NCI-H2107 treated with DMSO at 0.1 percent for 48 hours (cell line): ENCODE results near the gene GALNT14.

ENCODE experiments used
- DNase-seq: peaks from one replicate; lab custom pipeline; 2025; ENCODE audit not compliant: unreplicated experiment; lab: John Stamatoyannopoulos, UW

Gene GALNT14

DNA sequence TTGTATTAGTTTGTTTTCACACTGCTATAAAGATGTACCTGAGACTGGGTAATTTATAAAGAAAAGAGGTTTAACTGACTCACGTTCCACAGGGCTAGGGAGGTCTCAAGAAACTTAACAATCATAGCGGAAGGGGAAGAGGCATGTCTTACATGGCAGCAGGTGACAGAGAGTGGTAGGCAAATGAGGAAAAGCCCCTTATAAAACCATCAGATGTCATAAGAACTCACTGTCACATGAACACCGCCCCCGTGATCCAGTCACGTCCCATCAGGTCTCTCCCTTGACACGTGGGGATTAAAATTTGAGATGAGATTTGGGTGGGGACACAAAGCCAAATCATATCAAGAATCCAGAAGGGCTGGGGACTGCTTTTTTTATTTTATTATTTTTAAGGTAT lies 120.0 kb downstream of the GALNT14 start:
- DNase-seq: no peak

DNA sequence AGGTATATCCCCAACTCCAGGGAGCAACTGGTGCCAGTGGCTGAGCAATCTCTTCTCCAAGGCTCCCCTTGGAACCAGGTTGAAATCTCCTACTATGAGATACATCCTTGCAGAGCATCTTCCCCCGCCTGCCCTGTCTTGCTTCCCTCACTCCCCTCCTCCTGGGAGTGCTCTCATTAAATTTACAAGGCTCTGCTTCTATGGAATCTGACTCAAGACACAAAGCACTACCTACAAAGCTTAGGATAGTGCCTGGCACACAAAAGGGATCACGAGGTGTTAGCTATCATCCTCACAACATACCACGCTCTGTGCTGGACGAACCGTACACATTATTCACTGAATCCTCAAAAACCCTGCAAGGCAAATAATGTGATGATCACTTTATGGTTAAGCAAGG lies 121.6 kb downstream of the GALNT14 start:
- no peak for DNase-seq

DNA sequence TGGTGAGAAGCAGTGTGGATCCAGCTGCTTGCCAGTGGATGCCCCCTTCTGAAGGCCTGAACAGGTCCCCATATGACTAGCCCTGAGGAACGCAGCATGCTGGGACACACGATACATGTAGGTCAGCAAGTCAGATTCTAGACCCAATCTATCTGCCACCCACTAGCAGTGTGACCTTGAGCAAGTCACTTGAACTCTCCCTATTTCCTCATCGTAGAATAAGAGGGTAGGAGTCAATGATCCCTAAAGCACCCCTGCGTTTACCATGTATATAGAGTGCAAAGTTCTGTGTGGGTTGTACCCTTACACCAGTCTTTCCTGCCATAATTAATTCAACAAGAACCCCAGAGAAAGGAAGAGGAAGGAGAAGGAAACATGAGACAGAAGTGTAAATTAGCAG lies 123.7 kb downstream of the GALNT14 start:
- DNase-seq: no peak

DNA sequence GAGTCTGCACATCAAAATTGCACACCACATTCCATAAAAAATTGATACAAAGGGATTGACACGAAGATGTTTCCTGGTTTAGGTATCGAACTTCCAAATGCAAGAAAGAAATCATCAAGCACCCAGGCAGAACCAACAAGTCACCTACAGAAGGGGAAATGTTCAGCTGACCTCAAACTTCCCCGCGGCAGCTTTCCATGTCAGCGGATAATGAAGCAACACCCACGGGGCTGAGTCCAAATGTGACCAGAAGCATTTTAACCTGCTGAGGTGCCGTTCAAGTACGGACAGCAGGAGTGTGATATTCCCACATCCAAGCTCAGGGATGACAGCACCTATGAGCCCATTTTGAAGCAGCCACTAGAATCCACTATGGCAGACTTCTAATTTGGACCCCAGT lies 124.9 kb downstream of the GALNT14 start:
- DNase-seq: no peak

DNA sequence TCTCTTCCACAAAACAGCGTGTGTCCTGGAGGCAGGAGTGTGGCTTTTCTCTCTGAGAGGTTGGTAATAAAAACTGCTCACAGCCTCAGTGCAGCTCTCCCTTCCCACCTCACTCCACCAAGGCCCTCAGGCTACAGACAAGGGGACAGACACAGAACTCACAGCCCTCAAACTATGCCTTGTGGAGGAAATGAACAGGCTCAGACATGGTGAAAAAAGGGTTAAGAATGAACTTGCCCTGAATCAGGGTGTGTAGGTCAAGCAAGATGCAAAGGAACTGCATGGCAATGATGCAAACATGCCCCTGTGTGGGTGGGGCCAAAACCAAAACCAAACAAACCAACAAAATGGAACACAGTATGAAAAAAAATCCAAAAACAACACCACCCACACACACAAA lies 125.8 kb downstream of the GALNT14 start:
- DNase-seq: no peak

DNA sequence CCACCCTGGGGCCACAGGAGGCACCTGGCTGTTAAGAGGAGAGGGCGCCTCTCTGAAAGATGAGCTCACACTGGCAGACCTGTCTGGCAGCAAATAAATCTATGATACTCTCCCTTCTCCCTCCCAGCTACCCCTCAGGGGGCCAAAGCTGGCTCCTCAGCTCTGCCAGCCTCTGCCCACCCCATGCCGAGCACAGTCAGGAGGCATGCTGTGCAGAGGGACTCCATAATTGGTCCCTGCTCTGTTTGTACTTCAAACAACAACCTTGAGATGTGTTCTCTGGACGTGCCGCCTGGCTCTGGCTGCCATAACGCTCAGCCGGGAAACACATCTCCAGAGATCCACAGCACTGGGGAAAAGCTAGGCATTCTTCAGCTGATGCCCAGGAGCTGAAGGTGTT lies 126.7 kb downstream of the GALNT14 start:
- no peak for DNase-seq

DNA sequence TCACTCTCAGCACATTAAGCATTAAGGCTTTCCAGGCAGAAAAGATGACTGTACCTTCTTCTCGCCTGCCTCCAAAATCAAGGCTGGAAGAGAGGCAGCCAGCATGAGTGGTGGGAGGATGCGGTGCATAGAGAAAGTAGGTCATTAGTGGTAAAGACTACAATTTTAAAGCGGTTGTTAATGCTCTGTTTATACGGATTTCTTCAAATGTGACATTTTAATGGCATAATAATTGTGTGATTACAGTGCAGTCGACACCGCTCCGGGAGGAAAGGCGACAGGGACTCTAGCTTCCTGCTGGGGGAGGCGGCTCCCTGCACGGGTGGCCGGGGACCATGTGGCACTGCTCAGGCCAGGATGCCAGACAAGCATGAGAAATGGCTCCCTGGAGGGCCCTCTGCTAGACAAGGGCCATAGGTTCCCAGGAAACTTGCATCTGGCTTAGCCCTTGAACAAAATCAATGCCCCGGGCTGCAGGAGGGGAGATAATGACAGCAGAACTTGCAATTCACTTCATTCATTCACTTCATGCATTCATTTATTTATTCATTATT lies 129.6 kb downstream of the GALNT14 start:
- DNase-seq: no peak

DNA sequence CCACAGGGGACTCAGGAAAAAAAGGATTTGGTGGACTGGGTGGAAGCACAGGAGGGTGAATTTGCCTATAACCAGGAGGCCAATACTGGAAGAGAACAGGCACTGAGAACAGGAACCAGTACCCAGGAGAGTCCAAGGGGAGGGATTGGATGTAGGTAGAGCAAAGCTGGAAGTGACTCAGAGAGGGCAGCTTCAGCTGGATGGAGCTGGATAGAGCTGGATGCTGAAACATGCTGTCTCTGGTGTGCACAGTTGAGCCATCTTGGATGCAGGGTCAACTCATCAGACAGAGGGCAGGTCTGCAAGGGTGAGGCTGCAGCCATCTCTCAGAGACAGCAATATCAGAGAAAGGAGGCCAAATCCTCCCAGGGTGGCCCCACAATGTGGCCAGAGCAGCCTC lies 134.0 kb downstream of the GALNT14 start:
- no peak for DNase-seq

DNA sequence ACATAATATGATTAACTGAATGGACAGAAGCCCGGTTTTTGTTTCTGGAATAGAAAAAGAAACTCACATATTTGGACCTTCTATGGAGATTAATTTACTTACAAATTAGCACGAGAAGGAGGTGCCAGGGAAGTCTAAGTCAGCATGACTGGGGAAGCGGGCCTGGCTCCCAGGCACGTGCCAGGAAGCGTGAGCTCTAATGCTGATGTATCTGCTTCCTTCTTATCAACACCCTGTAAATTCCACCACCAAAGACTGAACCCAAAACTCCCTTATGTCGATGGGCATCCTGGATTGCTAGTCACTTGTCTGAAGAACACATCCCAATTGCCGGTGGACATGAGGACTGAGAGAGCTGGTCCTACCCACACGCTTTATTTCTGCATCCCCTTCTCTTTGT lies 134.5 kb downstream of the GALNT14 start:
- DNase-seq: no peak

DNA sequence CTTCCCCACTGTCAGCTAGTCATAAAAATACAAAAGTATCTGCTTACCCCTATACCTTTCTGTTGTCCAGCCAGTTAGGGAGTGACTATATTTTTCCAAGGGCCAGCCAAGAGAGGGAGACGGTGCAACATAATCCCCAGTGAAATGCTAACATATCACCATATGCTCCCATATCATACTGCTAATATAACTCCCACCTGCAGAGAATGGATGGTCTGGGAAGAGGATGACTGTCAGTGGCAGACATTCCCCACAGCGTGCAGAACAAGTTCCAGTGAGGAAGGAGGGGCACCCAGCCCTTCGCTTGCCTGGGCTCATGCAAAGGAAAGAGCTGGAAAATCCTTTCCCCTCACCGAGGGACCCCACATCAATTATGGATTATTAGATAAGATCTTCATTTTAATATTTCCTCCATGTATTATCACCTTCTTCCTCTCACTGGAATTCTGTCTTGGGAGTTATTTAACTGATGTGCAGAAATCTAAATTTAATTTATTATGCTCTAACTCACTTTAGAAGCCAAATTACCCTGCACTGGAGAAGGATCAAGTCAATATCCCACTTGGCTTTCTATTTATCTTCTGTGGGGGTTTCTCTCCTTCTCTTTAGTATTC lies 135.6 kb downstream of the GALNT14 start:
- DNase-seq: no peak

DNA sequence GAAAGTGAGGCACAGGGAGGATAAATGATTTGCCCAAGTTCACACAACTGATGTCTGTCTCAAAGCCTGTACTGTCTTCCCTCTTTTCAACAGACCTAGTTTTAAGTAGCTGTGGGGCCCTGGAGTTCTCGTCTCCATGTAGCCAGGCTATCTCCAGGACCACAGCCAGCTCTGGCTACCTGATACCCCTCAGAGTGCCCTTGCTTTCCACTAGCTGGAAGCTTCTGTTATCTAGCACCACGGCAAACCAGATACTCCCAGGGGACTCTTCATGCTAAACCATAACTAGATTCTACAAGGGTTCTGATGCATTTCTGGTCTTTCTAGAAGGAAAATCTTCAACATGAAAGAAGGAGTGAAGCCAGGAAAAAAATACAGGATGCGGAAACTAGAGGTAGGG lies 137.3 kb downstream of the GALNT14 start:
- peak; percentile 7 for DNase-seq

DNA sequence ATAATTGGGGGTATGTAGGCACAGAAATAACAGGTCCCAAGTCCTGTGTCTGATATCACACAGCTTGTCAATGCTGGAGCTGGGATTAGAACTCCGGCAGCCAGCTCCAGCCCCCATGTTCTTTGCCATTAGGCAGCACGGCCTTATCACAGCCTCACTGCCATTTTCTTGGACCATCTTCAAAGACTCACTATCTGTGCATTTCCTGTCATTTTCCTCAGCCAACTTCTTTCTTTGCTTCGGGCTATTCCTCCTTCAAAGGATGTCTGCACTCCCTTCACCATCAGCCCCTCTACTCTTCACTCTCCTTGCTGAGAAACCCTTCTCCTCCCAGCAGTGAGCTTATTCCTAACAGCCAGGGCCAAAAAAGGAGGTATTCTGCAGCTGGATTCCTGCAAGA lies 139.6 kb downstream of the GALNT14 start:
- no peak for DNase-seq

DNA sequence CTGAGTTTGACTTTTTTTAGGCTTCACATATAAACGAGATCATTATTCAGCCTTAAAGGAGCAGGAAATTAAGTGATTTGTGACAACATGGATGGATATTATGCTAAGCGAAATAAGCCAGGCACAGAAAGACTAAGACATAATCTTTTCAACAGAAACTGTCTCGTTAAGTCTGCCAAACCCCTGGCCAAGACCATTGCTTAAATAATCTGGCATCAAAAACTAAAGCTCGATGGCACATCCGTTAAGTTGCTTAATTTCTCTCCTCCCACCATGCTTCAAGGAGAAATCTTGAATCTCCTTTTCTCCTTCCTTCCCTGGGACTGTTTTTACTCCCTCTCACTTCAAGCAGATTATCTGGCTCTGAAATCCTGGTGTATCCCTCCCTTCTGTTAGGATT lies 140.3 kb downstream of the GALNT14 start:
- no peak for DNase-seq

DNA sequence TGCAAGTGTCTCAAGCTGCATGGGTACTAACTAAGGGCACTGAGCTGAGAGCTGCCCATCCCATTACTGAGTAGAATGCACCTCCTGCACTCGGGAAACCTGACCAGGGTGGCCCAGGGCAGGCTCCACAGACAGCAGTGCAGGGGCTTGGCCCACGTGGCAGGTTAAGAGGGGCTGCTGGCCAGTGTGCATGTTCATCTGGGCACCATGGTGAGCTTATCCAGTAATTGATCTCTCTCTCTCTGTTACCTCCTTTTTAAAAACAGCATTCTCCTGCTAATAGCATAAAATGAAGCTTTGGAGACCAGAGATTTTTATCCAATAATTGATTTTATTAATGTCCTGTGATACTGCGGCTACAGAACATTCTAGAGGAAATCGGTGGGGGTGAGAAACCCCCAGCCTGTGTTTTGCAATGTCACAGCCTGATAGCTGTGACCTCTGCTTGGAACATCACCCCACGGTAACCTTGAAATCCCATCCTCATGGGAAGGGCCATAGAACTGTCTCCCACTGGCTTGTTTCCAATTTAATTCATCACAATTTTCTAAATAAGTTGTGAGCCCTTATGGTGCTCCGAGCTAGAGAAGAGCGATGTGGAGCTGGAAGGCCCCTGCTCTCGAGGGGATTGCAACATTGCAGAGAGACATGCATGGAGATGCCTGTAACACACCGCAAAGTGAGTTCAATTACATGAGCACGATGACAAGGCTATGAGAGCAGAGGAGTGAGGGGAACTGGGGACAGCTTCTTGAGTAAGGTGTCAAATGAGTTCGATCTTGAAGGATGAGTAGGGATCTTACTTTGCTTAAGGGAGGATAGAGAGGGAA lies 143.8 kb downstream of the GALNT14 start:
- no peak for DNase-seq

DNA sequence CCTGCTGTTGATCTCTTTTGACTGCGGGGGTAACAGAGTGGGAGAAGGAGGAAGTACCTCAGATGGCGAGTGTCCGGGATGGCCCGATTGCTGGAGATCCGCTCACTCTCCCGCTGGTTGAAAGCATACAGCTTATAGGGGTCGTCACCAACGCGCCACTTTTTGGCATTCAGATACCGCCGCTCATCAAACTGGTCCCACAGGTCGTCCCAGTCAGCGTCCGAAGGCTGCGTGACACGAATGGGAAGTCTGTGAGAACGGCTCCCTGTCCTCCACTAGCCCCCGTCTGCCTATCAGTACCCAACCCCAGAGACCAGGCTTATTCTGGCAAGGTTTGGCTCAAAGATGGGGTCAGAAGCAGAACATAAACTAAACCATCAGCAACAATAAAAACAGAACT lies 145.5 kb downstream of the GALNT14 start:
- DNase-seq: no peak

DNA sequence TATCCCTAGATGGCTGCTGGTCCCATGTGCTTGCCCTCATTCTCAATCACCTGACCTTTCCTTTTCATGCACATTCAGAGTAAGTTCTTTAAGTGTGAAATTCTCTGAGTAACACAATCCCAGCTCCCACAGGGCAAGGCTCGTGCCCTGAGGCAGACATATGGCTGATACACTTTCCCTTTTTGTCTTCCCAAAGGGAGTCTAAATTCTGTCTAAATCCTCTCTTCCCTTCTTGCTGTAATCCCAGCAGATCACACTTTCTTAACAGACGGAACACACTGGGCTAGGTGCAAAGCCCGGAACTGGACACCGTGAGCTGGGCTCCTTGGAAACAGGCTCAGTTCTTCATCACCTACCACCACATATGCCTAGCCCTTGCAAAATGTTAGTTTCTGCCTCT lies 147.6 kb downstream of the GALNT14 start:
- no peak for DNase-seq

DNA sequence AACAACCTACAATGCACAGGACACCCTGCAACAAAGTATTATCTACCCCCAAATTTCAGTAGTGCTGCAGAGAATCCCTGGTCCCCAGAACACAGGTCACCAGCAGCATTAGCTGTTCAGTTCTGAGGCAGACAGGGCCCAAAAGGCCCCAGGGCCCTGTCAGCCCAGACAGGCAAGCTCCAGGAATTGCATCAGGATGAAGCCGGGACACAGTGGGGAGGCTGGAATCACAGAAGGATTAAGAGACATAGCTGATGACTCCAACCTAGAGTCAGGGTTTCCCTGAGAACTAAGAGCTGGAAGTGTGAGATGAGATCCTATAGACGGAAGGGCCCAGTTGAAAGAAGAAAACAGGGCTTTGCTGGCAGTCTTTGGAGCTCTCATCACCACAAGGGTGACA lies 148.1 kb downstream of the GALNT14 start:
- no peak for DNase-seq

DNA sequence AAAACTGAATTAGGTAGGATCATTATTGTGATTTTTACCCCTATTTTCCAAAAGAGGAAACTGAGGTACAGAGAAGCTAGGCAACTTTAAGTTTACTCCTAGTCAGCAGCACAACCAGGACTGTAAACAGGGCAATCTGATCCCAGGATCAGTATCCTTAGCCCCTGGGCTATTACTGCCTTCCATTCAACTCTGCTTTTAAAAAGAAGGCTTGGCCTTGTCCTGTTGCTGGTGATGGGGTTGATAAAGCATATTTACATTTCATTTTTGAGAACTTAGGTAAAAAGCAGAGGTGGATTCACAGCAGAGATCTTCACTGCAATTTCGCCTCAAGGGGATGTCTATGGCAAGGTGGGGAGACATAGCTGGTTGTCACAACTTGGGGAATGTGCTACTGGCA lies 148.5 kb downstream of the GALNT14 start:
- no peak for DNase-seq

DNA sequence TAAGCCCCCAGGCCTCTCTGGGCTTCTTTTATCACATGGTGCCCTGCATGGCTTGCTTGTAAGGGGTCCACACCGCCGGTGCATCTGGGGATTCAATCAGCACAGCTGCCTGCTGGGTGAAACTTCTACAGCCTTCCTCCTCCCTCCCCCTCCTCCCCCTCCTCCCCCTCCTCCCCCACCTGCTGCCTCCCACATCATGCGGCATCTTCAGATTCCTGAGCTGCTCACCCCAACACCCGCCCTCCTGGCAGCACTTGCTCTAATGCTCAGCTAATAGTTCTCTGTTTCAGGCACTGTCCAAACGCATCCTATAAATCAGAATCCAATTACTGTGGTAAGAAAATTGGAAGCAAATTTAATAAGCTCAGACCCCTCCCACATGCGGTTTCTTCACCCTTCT lies 150.7 kb downstream of the GALNT14 start:
- no peak for DNase-seq

DNA sequence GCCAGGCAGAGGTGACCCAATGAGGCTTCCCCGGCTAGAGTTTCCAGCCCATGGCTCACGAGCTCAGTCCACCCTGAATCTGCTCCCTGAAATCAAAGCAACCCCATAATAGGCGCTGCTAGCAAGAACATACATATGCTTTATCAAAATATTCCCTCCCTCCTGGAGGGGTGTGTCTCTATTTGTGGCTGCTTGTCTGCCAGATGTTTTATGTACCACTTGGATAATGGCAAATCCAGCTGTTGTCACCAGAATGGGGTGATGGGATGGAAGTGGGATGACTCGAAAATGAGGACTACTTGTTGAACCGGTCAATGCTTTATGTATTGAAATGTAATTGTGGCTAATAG lies 152.0 kb downstream of the GALNT14 start:
- no peak for DNase-seq

DNA sequence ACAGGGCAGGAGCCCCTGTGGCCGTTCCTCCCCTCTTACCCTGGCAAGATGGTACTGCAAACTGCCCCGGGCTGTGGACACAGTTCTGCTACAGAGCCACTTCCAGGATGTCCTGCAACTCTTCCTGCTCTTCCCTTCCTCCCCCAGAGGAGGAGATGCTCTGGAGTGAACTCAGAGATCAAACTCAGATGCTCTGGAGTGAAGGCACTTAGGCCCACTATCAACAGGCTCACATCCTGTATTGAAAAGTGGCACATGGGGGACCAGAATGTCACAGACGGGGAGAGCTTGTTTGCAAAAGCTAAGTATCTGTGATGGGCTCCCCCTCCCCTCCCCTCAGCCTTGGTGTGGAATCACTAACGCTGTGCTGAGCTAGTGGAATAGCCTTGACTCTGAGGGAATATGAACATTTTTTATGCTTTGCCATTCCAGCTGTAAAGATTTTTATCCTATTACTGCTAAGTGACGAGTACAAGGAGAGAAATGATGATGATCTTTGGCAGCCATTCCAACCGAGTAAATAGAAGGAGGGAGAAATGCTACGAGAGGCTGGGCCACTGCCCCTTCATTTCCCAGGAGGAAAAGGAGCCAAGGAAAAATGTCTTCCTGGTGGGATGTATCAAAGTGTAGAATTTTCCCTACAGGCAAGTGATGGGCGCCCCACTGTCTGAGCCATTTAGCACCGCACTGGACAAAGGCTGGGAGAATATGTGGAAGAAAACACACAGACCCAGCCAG lies 152.6 kb downstream of the GALNT14 start:
- no peak for DNase-seq

DNA sequence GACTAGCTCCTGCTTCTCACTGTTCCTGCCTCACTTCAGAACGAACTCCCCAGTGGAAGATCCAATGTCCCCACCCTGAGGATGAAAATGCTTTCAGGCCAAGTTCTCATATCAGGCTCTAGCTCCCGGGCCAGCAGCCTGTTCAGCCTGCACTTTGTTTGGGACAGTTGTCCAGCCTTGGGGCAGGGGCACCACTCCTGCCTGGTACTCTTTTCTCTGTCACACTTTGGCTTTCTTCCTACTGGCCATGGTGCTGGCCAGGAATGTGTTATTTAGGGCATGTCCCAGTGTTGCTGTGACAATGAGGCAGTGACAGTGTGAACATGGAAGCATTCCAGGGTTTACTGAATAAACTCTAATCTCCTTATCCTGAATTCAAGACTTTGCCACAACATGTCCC lies 154.1 kb downstream of the GALNT14 start:
- DNase-seq: no peak
